Astrocyte (in vitro differentiated cells and primary cell): Measurements from ENCODE around the gene SHANK2. TPM values are rescaled to one million over a fixed set of nuclear protein-coding genes. Genes with fewer than 3 reads are reported as not detected.

ENCODE experiments used
- DNase-seq: peaks from one replicate; pipeline ENCODE4 v3.0.0-alpha.2; 2010; ENCODE audit warnings: low read depth
- FAIRE-seq: peaks from 2 replicates; lab custom pipeline; 2011; peaks lifted over from hg19 to GRCh38; lab: Jason Lieb, UNC
- H2AFZ ChIP-seq: 2 replicates; pipeline ENCODE4 v1.6.0; 2012; ENCODE audit warnings: low read depth, low read length, inconsistent platforms
- H3K27ac ChIP-seq: 2 replicates; pipeline ENCODE4 v1.5.1; 2011; ENCODE audit warnings: low read depth, low read length, inconsistent platforms
- H3K27me3 ChIP-seq: 2 replicates; pipeline ENCODE4 v1.6.0; 2011; ENCODE audit warnings: low read length, inconsistent platforms; ENCODE audit not compliant: insufficient read depth
- H3K36me3 ChIP-seq: 2 replicates; pipeline ENCODE4 v1.5.1; 2011; ENCODE audit warnings: low read length, inconsistent platforms; ENCODE audit not compliant: insufficient read depth
- H3K4me1 ChIP-seq: 2 replicates; pipeline ENCODE4 v1.5.1; 2011; ENCODE audit warnings: low read length, inconsistent platforms; ENCODE audit not compliant: insufficient read depth
- H3K4me2 ChIP-seq: 2 replicates; pipeline ENCODE4 v1.6.0; 2012; ENCODE audit warnings: low read length, inconsistent platforms
- H3K4me3 ChIP-seq: 2 replicates; pipeline ENCODE4 v1.5.1; 2011; ENCODE audit warnings: low read depth, mild to moderate bottlenecking, low read length, inconsistent platforms; ENCODE audit not compliant: insufficient read depth
- H3K79me2 ChIP-seq: 2 replicates; pipeline ENCODE4 v1.6.0; 2012; ENCODE audit warnings: mild to moderate bottlenecking, low read length, inconsistent platforms; ENCODE audit not compliant: insufficient read depth
- H3K9ac ChIP-seq: 2 replicates; pipeline ENCODE4 v1.6.0; 2012; ENCODE audit warnings: mild to moderate bottlenecking, low read length, inconsistent platforms
- H3K9me3 ChIP-seq: 2 replicates; pipeline ENCODE4 v1.5.1; 2012; ENCODE audit warnings: low read depth, mild to moderate bottlenecking, low read length, inconsistent platforms; ENCODE audit not compliant: insufficient read depth
- H4K20me1 ChIP-seq: 2 replicates; pipeline ENCODE4 v1.6.0; 2012; ENCODE audit warnings: low read length, inconsistent platforms; ENCODE audit not compliant: insufficient read depth
- H3K27ac Mint-ChIP-seq: one replicate; pipeline ENCODE4 v1.8.0; 2021; ENCODE audit warnings: mild to moderate bottlenecking, mixed read lengths; ENCODE audit not compliant: unreplicated experiment
- H3K27me3 Mint-ChIP-seq: one replicate; pipeline ENCODE4 v1.8.0; 2021; ENCODE audit warnings: low read depth, mixed read lengths; ENCODE audit not compliant: unreplicated experiment
- H3K36me3 Mint-ChIP-seq: one replicate; pipeline ENCODE4 v1.8.0; 2021; ENCODE audit warnings: low read depth, mixed read lengths; ENCODE audit not compliant: unreplicated experiment
- H3K4me1 Mint-ChIP-seq: one replicate; pipeline ENCODE4 v1.8.0; 2021; ENCODE audit warnings: low read depth, mixed read lengths; ENCODE audit not compliant: unreplicated experiment
- H3K4me3 Mint-ChIP-seq: one replicate; pipeline ENCODE4 v1.8.0; 2021; ENCODE audit warnings: mild to moderate bottlenecking, moderate library complexity, mixed read lengths; ENCODE audit not compliant: unreplicated experiment
- H3K9me3 Mint-ChIP-seq: one replicate; pipeline ENCODE4 v1.8.0; 2021; ENCODE audit warnings: mild to moderate bottlenecking, mixed read lengths; ENCODE audit not compliant: unreplicated experiment
- EZH2 ChIP-seq: IDR thresholded peaks from 2 replicates; pipeline ENCODE4 v1.6.1; 2012; ENCODE audit warnings: mild to moderate bottlenecking, low read length, inconsistent platforms; ENCODE audit not compliant: insufficient read depth
- total RNA-seq: library from RNA; stranded (reverse); gene quantifications from 2 replicates; pipeline ENCODE4 v1.2.1, GENCODE V29; 2021
- TF ChIP-seq, protein P1 (sequence below): IDR thresholded peaks from 2 replicates; pipeline ENCODE4 v1.5.1; 2011; ENCODE audit warnings: low read depth, mild to moderate bottlenecking, inconsistent platforms, low read length, moderate library complexity; ENCODE audit not compliant: insufficient read depth

The SHANK2 gene
- total RNA-seq, 1 donor from 2014 or later, result 10.1 TPM

DNA sequence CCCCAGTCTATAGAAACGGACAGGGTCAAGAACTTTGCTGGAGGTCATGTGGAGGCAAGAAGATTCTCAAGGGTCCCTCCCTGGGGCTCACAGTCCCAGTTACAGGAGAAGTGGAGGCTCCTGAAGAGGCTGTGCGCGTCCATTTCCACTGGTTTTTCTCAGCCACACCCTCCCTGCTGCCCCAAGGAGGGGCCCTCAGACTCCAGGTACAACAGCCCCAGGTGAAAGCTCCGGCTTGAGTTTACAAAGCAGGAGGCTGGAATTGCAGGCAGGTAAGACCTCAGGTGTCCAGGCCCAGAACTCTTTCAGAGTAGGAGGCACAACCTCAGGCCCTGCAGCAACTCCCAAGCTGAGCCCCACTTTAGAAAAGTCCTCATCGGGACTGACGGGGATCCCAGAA is 3.1 kb downstream of the SHANK2 start:
- no peak overlapping the region for H3K4me3 ChIP-seq

DNA sequence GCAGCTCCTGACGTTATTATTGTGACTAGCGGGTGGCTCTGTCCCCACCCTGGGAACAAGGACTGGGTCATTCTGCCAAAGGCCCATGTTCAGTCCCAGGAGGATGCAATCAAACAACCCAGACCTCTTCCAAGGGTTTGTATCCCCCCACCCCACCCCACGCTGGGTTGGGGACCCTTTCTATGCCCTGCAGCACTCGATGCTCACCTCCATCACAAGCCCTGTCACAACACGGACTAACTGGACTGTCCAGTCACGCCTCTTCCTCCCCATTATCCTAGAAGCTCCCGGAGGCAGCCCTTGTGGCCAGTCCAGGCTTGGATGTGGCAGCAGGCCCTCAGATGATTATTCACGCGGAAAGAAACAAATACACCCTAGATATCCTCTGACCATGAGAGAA is 3.7 kb downstream of the SHANK2 start:
- Histone ChIP-seq H3K27me3 (peaks cover 29% of the 10 kb centered on the region), H3K36me3 (no peaks in the 10 kb centered on the region), H4K20me1 (no peaks in the 10 kb centered on the region), H3K4me3 (no peak overlapping the region), H3K9me3 (no peaks in the 10 kb centered on the region), H3K4me2 (no peak overlapping the region), H3K4me1 (peaks cover 12% of the 10 kb centered on the region), H3K9ac (no peak overlapping the region), H3K79me2 (no peaks in the 10 kb centered on the region), H3K27ac (no peak overlapping the region), H2AFZ (no peak overlapping the region)
- FAIRE-seq (no peak), DNase-seq (no peak)
- Mint-ChIP-seq H3K27ac (no peak overlapping the region), H3K4me3 (no peak overlapping the region), H3K4me1 (peaks cover 13% of the 10 kb centered on the region), H3K27me3 (peaks cover 39% of the 10 kb centered on the region), H3K9me3 (no peaks in the 10 kb centered on the region), H3K36me3 (no peaks in the 10 kb centered on the region)
- TF ChIP-seq, protein P1, sequence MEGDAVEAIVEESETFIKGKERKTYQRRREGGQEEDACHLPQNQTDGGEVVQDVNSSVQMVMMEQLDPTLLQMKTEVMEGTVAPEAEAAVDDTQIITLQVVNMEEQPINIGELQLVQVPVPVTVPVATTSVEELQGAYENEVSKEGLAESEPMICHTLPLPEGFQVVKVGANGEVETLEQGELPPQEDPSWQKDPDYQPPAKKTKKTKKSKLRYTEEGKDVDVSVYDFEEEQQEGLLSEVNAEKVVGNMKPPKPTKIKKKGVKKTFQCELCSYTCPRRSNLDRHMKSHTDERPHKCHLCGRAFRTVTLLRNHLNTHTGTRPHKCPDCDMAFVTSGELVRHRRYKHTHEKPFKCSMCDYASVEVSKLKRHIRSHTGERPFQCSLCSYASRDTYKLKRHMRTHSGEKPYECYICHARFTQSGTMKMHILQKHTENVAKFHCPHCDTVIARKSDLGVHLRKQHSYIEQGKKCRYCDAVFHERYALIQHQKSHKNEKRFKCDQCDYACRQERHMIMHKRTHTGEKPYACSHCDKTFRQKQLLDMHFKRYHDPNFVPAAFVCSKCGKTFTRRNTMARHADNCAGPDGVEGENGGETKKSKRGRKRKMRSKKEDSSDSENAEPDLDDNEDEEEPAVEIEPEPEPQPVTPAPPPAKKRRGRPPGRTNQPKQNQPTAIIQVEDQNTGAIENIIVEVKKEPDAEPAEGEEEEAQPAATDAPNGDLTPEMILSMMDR, result no peak
- no peak for TF ChIP-seq EZH2

More for the DNA sequence above, 3.1 kb downstream of the SHANK2 start:
- TF ChIP-seq EZH2, result no peak
- TF ChIP-seq, protein P1, result no peak
- Histone ChIP-seq H3K4me1 (peaks cover 12% of the 10 kb centered on the region), H3K36me3 (no peaks in the 10 kb centered on the region), H3K9ac (no peak overlapping the region), H3K9me3 (no peaks in the 10 kb centered on the region), H3K4me2 (no peak overlapping the region), H4K20me1 (no peaks in the 10 kb centered on the region), H2AFZ (no peak overlapping the region), H3K79me2 (no peaks in the 10 kb centered on the region), H3K27ac (no peak overlapping the region), H3K27me3 (peaks cover 35% of the 10 kb centered on the region)
- FAIRE-seq, result no peak
- H3K27me3 Mint-ChIP-seq, result peaks cover 41% of the 10 kb centered on the region
- no peak overlapping the region for H3K27ac Mint-ChIP-seq
- no peak overlapping the region for H3K4me3 Mint-ChIP-seq
- H3K4me1 Mint-ChIP-seq, result peaks cover 15% of the 10 kb centered on the region
- no peak for DNase-seq
- no peaks in the 10 kb centered on the region for H3K36me3 Mint-ChIP-seq
- H3K9me3 Mint-ChIP-seq, result no peaks in the 10 kb centered on the region

DNA sequence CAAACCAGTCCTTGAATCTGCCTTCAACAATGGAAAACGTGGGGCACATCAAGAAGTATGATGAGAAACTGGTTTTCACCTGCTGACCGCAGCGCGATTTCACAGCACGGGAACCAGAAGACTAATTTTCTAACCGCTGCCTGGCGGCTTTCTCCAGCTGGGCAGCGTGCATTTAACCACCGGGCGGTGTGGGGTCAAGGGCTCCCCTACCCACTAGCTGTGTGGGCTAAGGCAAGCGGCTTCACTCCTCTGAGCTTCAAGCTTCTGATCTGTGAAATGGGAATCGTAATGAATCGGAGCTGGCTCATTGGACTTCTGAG is 4.2 kb downstream of the SHANK2 start:
- no peak overlapping the region for H3K27ac ChIP-seq
- DNase-seq (no peak), FAIRE-seq (no peak)
- Mint-ChIP-seq H3K4me3 (no peak overlapping the region), H3K27ac (no peak overlapping the region), H3K9me3 (no peaks in the 10 kb centered on the region), H3K36me3 (no peaks in the 10 kb centered on the region), H3K4me1 (peaks cover 9% of the 10 kb centered on the region), H3K27me3 (peaks cover 38% of the 10 kb centered on the region)
- no peaks in the 10 kb centered on the region for H3K9me3 ChIP-seq
- no peaks in the 10 kb centered on the region for H3K36me3 ChIP-seq
- TF ChIP-seq, protein P1, result no peak
- no peak for TF ChIP-seq EZH2
- H3K4me2 ChIP-seq, result no peak overlapping the region
- no peak overlapping the region for H3K9ac ChIP-seq
- no peak overlapping the region for H3K4me3 ChIP-seq
- H4K20me1 ChIP-seq, result no peaks in the 10 kb centered on the region
- peaks cover 8% of the 10 kb centered on the region for H3K4me1 ChIP-seq
- H3K27me3 ChIP-seq, result peaks cover 27% of the 10 kb centered on the region
- H3K79me2 ChIP-seq, result no peaks in the 10 kb centered on the region
- no peak overlapping the region for H2AFZ ChIP-seq
